Measurements from ENCODE around the gene FAM180B.

The FAM180B gene

GRCh38 chr11:47592251-47592650, 5.8 kb downstream of the FAM180B start:
- H4K20me1 ChIP-seq (ENCODE audit: insufficient read depth, low read length): no peaks in the 10 kb centered on the region
- no peak overlapping the region for H3K4me2 ChIP-seq (ENCODE audit: low read length)
- H3K36me3 ChIP-seq (ENCODE audit: insufficient read depth, low read length): no peaks in the 10 kb centered on the region
- H2AFZ ChIP-seq (ENCODE audit: low read length): no peak overlapping the region
- H3F3A ChIP-seq (ENCODE audit: insufficient read depth, low read length): no peaks in the 10 kb centered on the region
- no peaks in the 10 kb centered on the region for H3K9me3 ChIP-seq (ENCODE audit: low read length)
- H3K4me3 ChIP-seq (ENCODE audit: low read depth, low read length, poor library complexity, severe bottlenecking): no peak overlapping the region
- H3K9me2 ChIP-seq (ENCODE audit: low read depth, low read length): no peaks in the 10 kb centered on the region
- TF ChIP-seq EZH2 (IDR thresholded peaks at IDR 0.05; ENCODE audit: borderline replicate concordance, low read length) (no peak), CTCF (IDR thresholded peaks at IDR 0.05; ENCODE audit: low read length) (no peak)
- no peaks in the 10 kb centered on the region for H3K4me1 ChIP-seq (ENCODE audit: insufficient read depth, low read length, severe bottlenecking)
- H3K27ac ChIP-seq (ENCODE audit: low read depth, low read length, poor library complexity, severe bottlenecking): no peak overlapping the region
- H3K27me3 ChIP-seq (ENCODE audit: insufficient read depth, low read length): peaks cover 4% of the 10 kb centered on the region; the same call in 1 of the 2 replicates
- H3K9ac ChIP-seq (ENCODE audit: low read length): no peak overlapping the region
- H3K79me2 ChIP-seq (ENCODE audit: insufficient read depth, low read length): no peaks in the 10 kb centered on the region

- H3K9me3 ChIP-seq (ENCODE audit: low read length): no peaks in the 10 kb centered on the region
- H3F3A ChIP-seq (ENCODE audit: insufficient read depth, low read length): no peaks in the 10 kb centered on the region
- no peak overlapping the region for H2AFZ ChIP-seq (ENCODE audit: low read length)
- no peak overlapping the region for H3K4me2 ChIP-seq (ENCODE audit: low read length)
- H3K27me3 ChIP-seq (ENCODE audit: insufficient read depth, low read length): peaks cover 4% of the 10 kb centered on the region; the same call in 1 of the 2 replicates
- TF ChIP-seq EZH2 (IDR thresholded peaks at IDR 0.05; ENCODE audit: borderline replicate concordance, low read length) (no peak), CTCF (IDR thresholded peaks at IDR 0.05; ENCODE audit: low read length) (no peak)
- no peaks in the 10 kb centered on the region for H3K4me1 ChIP-seq (ENCODE audit: insufficient read depth, low read length, severe bottlenecking)
- H3K9me2 ChIP-seq (ENCODE audit: low read depth, low read length): no peaks in the 10 kb centered on the region
- H3K79me2 ChIP-seq (ENCODE audit: insufficient read depth, low read length): no peaks in the 10 kb centered on the region
- H4K20me1 ChIP-seq (ENCODE audit: insufficient read depth, low read length): no peaks in the 10 kb centered on the region
- no peaks in the 10 kb centered on the region for H3K36me3 ChIP-seq (ENCODE audit: insufficient read depth, low read length)
- no peak overlapping the region for H3K27ac ChIP-seq (ENCODE audit: low read depth, low read length, poor library complexity, severe bottlenecking)
- H3K4me3 ChIP-seq (ENCODE audit: low read depth, low read length, poor library complexity, severe bottlenecking): no peak overlapping the region
- no peak overlapping the region for H3K9ac ChIP-seq (ENCODE audit: low read length)
Measured at GRCh38 chr11:47592970-47593369, 6.5 kb downstream of the FAM180B start.

GRCh38 chr11:47593492-47593933, 7.0 kb downstream of the FAM180B start:
- no peak overlapping the region for H3K4me3 ChIP-seq (ENCODE audit: low read depth, low read length, poor library complexity, severe bottlenecking)
- H3K79me2 ChIP-seq (ENCODE audit: insufficient read depth, low read length): no peaks in the 10 kb centered on the region
- no peak overlapping the region for H3K4me2 ChIP-seq (ENCODE audit: low read length)
- no peak overlapping the region for H2AFZ ChIP-seq (ENCODE audit: low read length)
- no peaks in the 10 kb centered on the region for H3K4me1 ChIP-seq (ENCODE audit: insufficient read depth, low read length, severe bottlenecking)
- H3K36me3 ChIP-seq (ENCODE audit: insufficient read depth, low read length): no peaks in the 10 kb centered on the region
- H3K27ac ChIP-seq (ENCODE audit: low read depth, low read length, poor library complexity, severe bottlenecking): no peak overlapping the region
- no peaks in the 10 kb centered on the region for H3F3A ChIP-seq (ENCODE audit: insufficient read depth, low read length)
- no peak overlapping the region for H3K9ac ChIP-seq (ENCODE audit: low read length)
- H3K9me3 ChIP-seq (ENCODE audit: low read length): no peaks in the 10 kb centered on the region
- no peaks in the 10 kb centered on the region for H4K20me1 ChIP-seq (ENCODE audit: insufficient read depth, low read length)
- TF ChIP-seq EZH2 (IDR thresholded peaks at IDR 0.05; ENCODE audit: borderline replicate concordance, low read length) (no peak), CTCF (IDR thresholded peaks at IDR 0.05; ENCODE audit: low read length) (no peak)
- H3K9me2 ChIP-seq (ENCODE audit: low read depth, low read length): no peaks in the 10 kb centered on the region
- H3K27me3 ChIP-seq (ENCODE audit: insufficient read depth, low read length): peaks cover 4% of the 10 kb centered on the region; the same call in 1 of the 2 replicates
